Activated CD4-positive, alpha-beta T cell treated with anti-CD3 and anti-CD28 coated beads for 24 hours (primary cell): Measurements from ENCODE around the gene TRANK1.
A peak's percentile ranks its signal among the peaks of the same experiment; 100 is the strongest.

Source experiments
- DNase-seq, 2 donors: peaks; one replicate each; pipeline ENCODE4 v3.0.0-alpha.2; 2020; ENCODE audit warnings: low read depth in 2 of 2

The TRANK1 gene

GRCh38 chr3:36843065-36844051, 101.5 kb downstream of the TRANK1 start:
- peak; percentile 43 to 49 for DNase-seq

GRCh38 chr3:36842275-36842674, 102.6 kb downstream of the TRANK1 start:
- no peak for DNase-seq

- no peak for DNase-seq
Measured at GRCh38 chr3:36840453-36840921, 104.4 kb downstream of the TRANK1 start.

GRCh38 chr3:36837089-36837488, 107.8 kb downstream of the TRANK1 start:
- DNase-seq = no peak

DNA sequence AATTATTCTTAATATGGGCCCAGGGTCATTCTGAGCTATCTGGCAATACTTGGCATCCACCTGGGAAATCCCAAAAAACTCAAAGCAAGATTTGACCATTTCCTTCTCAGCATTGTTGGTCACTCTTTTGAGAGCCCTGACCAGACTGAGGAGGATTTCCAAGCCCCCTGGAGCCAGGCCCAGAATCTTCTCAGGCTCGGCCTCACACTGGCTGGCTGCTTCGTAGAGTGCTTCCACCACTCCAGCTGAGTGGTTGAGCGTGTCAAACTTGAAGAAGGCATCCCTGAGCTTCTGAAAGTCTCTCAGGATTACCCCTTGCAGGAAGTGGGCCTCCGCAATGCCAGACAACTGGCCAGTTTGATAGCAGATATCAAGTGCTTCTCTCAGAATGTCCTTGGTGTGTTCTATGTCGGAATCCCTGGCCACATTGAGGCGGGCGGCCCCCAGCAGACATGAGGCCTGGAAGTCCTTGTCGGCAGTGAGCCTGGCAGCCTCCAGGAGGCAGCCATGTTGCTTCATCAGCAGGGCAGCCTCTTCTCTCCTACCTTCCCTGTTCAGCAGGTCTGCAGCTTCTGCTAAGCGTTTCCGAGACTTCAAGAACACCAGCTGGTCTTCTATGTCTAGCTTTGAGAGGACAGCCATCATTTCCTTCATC, 111.6 kb downstream of the TRANK1 start:
- no peak for DNase-seq

- no peak for DNase-seq
Measured at GRCh38 chr3:36832406-36832805, 112.4 kb downstream of the TRANK1 start.

DNA sequence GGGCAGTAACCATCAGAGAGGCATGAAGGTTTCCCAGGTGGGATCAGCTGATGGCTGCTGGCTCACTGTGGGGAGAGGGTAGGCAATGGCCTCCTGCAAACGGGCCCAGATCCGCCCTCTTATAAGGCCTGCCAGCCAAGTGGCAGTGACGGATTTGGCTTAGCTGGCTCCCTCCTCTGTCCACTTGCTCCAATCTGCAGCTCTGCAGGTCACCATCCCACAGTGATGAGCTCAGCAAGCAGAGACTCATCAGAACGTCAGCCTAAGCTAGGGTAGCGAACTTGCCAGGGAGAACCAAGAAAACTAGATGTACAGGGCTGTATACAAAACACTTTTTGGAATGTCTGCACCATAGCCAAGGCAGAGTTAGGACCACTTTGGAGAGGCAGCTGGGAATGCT, 117.7 kb downstream of the TRANK1 start:
- no peak for DNase-seq

- DNase-seq = no peak
Measured at GRCh38 chr3:36826240-36826639, 118.6 kb downstream of the TRANK1 start.

- no peak for DNase-seq
Measured at GRCh38 chr3:36824443-36824842, 120.4 kb downstream of the TRANK1 start.

- no peak for DNase-seq
Measured at GRCh38 chr3:36823806-36824205, 121.0 kb downstream of the TRANK1 start.

GRCh38 chr3:36820083-36820482, 124.8 kb downstream of the TRANK1 start:
- no peak for DNase-seq

GRCh38 chr3:36817806-36818533, 126.9 kb downstream of the TRANK1 start:
- DNase-seq = no peak

- no peak for DNase-seq
Measured at GRCh38 chr3:36815375-36815774, 129.5 kb downstream of the TRANK1 start.

DNA sequence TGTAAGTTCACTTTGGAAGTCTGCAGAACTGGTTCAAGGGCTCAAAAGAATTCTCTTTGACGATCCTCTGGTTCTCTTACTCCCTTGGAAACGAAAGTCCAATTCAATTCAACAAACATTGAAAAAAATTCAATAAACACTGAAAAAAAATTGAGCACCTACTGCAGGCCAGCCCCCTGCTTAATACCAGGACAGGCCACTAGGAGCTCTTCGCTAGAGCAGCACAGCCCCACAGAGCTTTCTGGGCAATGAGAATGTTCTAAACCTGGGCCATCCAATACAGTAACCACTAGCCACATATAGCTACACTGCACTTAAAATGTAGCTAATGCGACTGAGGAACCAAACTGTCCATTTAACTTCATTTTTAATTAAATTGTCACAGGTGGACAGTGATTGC, 130.1 kb downstream of the TRANK1 start:
- no peak for DNase-seq

GRCh38 chr3:36814066-36814717, 130.7 kb downstream of the TRANK1 start:
- no peak for DNase-seq

DNA sequence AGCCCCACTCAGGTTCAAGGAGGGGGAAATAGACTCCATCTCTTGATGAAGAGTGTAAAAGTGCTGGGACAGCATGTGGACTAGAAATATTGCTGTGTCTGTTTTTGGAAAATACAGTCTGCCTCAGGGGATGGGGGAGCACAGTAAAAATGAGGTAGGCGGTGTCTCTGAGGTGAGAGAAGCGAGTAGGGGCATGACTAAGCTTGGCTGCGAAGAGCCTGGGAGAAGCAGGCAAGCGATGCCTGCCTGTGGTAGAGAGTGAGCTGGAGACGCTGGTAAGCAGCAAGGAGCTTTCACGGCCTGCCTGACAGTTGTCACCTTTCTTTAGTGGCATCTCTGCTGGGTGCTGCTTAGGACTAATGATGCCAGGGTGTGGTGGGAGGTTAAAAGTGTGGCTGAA, 131.5 kb downstream of the TRANK1 start:
- no peak for DNase-seq

DNA sequence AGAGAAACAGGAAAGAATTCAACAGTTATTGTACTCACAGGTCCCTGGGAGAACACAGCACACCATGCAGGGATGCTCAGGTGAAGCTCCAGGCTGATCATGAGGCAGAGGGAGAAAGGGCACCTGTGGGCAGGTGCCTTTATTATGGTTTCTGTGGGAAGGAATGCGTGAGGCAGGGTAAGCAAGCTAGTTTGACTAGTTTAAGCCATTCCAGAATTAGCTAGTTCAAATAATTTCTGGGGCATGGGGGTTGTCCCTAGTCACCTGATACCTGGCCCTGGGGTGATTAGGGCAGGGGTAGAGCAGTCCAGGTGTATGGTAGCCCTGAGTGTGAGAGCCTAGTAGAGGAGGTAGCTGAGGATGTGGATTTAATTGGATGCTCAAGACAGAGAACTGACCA, 132.6 kb downstream of the TRANK1 start:
- no peak for DNase-seq

GRCh38 chr3:36811768-36812167, 133.1 kb downstream of the TRANK1 start:
- no peak for DNase-seq

DNA sequence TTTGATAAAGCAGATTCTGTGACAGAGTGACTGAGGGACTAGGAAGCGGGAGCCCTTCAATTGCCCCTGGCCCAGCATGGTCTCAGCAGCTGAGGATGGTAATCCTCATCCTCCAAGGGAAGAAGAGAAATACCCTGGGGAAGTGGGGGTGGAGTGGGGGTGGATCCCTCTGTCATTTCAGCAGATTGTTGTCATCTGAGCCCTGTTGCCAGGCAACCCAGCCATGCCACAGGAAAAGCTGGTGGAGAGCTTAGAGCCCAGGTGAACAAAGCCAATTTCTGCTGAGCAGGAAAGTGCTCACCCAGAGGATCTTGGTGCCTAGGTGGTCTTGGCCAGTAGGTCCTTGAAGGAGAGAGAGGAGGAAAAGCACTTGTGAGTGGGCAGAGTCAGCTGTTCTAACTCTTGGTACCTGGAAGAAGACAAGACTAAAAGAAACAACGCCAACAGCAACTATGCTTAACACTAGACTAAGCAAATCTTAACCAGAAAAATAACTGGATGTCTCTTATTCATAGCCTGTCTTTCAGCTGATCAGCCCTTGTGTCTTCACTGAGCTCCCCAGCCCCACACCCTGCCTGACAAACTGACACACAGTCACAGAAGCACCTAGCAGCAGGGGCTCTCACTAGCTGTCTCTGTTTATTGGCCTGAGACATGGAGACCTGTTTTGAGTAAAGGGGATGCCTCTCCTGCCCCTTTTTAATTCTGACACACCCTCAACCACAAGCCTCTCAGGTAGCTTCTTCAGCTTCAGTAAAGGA, 140.4 kb downstream of the TRANK1 start:
- no peak for DNase-seq

DNA sequence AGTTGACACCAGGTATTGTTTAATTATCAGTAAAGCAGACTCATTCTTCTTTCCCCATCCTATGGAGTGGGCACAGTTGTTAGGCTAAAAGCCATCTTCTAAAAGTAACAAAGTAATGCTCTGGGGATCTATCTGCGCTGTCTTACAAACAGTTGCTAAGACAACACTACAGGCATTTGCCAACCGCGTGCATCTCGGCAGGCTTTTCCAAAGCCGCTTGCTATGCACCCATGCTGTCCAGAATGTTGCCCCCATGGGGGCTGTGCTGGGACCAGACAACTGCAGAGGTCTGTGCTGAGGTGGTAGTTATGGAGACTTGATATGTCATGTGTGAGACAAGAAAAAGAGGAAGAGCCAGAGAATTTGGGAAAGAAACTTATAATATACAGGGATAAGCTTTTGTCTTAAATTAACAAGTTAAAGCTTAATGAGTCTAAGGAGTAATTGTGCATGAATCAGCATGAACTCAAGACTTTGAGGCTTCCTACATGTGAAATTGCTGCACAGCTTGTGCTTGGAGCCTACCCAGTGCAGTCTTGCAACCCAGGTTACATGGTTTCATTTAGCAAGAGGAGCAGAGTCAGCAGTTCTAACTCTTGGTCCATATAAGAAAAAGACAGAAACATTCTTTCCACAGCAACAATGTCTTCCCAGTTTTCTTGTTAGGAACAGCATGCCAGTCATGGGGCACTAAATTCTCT, 141.6 kb downstream of the TRANK1 start:
- DNase-seq = no peak
